SHP77 (cell line): ENCODE data around the gene COL4A1.

Experiments
- DNase-seq, 2 experiments: peaks; one replicate each; lab custom pipeline; 2025; lab: John Stamatoyannopoulos, UW

COL4A1 gene

GRCh38 chr13:110257408-110257807, 49.5 kb downstream of the COL4A1 start:
- no peak for DNase-seq

GRCh38 chr13:110256126-110256905, 50.6 kb downstream of the COL4A1 start:
- no peak for DNase-seq

- no peak for DNase-seq
These were observed 52.0 kb downstream of the COL4A1 start for GRCh38 chr13:110254751-110255553.

GRCh38 chr13:110254151-110254679, 52.7 kb downstream of the COL4A1 start:
- no peak for DNase-seq

- no peak for DNase-seq
These were observed 55.7 kb downstream of the COL4A1 start for GRCh38 chr13:110251193-110251819.

GRCh38 chr13:110250258-110250891, 56.6 kb downstream of the COL4A1 start:
- DNase-seq: no peak

GRCh38 chr13:110249326-110249725, 57.6 kb downstream of the COL4A1 start:
- no peak for DNase-seq

GRCh38 chr13:110248449-110249143, 58.4 kb downstream of the COL4A1 start:
- DNase-seq: no peak

GRCh38 chr13:110246530-110246929, 60.4 kb downstream of the COL4A1 start:
- DNase-seq: no peak

GRCh38 chr13:110245416-110245899, 61.5 kb downstream of the COL4A1 start:
- DNase-seq: no peak

- DNase-seq: no peak
These were observed 62.0 kb downstream of the COL4A1 start for GRCh38 chr13:110244976-110245375.

GRCh38 chr13:110244071-110244830, 62.7 kb downstream of the COL4A1 start:
- DNase-seq: no peak

- no peak for DNase-seq
These were observed 64.3 kb downstream of the COL4A1 start for GRCh38 chr13:110242615-110243014.

GRCh38 chr13:110240943-110241342, 66.0 kb downstream of the COL4A1 start:
- no peak for DNase-seq

- DNase-seq: no peak
These were observed 66.6 kb downstream of the COL4A1 start for GRCh38 chr13:110240352-110240751.

- DNase-seq: no peak
These were observed 67.5 kb downstream of the COL4A1 start for GRCh38 chr13:110239280-110240125.

GRCh38 chr13:110238818-110239195, 68.2 kb downstream of the COL4A1 start:
- no peak for DNase-seq

- DNase-seq: no peak
These were observed 68.8 kb downstream of the COL4A1 start for GRCh38 chr13:110237875-110238817.
